Measurements from ENCODE around the gene CNOT6.

- TF ChIP-seq POLR2A (IDR thresholded peaks at IDR 0.05) (no peak), CTCF (IDR thresholded peaks at IDR 0.05) (no peak), POLR2AphosphoS5 (IDR thresholded peaks at IDR 0.05) (no peak)
These were observed 113.8 kb downstream of the CNOT6 start for GRCh38 chr5:180607861-180608571.
